ENCODE data around the gene C22orf15.
"Not testable (repeated sequence)": the region's sequence is repeated elsewhere in the genome, so short reads cannot be mapped to it uniquely, and the experiment has no call there.

The C22orf15 gene, protein sequence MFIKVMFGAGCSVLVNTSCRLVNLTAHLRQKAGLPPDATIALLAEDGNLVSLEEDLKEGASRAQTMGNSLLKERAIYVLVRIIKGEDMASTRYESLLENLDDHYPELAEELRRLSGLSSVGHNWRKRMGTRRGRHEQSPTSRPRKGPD

DNA sequence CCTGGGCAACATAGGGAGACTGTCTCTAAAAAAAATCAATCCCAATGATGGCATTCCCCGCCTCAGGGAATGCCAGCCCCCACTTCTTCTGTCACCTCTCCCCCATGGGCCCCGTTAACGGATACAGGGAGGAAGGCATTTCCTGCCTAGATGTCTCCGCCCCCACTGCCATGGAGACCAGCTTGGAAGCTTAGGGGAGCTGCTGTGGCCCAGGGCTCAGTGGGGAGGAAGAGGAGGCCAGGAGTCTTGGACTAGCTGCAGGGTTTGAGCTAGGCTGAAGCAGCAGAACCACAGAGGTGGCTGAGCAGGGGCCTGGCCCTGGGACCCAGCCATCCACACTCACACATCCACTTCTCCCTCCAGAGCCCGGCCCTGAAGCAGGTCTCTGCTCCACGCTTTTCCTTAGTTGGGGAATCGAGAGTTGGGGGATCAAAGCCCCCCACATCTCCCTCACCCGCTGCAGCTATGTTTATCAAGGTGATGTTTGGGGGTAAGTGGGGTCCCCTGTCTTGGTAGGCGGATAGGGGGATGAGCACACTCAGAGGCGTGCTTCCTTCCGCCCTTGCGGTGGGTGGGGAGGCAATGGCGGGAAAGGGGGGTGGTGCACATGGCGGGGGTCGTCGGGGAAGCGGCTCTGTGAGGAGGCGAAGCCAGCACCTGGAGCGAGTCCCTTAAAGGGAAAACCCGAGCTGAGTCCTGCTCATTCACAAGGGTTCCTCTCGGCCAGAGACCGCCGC is at the start of gene C22orf15:
Gene C22orf15 (plus strand): TSS at position 149 of the 737 bp plus-strand sequence. CDS start 317 bp downstream, at position 466.
- in situ Hi-C loops (cut with MboI; ENCODE audit: low sequenced_read_pairs): no loop called here

DNA sequence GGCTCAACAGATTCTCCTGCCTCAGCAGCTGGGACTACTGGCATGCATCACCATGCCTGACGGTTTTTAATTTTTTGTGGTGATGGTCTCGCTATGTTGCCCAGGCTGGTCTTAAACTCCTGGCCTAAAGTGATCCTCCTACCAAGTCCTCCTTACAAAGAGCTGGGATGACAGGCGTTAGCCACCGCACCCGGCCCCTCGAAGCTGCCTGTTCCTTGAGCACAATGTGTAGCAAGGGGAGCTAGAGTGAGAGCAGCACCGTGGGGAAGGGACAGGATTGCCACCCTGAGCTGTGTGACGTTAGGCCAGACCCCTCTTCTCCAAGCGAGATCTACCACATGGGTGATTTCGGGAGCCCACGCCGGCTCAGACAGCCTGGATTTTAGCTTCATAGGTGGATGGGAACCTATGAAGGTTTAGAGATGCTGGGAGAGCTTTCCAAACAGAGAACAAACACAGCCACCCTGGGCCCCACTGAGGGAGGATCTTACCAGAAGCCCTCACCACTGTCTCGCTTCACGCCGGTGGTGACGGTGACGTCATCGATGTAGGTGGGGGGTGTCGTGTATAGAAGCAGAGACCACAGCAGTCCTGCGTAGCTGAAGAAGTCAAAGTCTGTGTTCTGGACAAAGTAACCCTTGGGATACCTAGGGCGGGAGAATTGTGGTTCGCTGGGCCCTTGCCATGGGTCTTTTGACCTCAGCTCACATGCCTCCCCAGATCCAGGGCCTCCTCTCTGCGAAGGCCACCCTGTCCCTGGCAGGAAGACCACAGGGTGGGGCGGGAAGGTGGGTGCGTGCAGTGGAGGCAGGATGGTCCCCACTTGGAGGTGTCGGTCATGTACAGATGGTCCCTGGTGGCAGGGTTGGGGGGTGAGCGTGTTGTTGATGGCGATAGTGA is 48.8 kb upstream of the C22orf15 start:
- in situ Hi-C loops (cut with MboI; ENCODE audit: low sequenced_read_pairs): no loop called here

DNA sequence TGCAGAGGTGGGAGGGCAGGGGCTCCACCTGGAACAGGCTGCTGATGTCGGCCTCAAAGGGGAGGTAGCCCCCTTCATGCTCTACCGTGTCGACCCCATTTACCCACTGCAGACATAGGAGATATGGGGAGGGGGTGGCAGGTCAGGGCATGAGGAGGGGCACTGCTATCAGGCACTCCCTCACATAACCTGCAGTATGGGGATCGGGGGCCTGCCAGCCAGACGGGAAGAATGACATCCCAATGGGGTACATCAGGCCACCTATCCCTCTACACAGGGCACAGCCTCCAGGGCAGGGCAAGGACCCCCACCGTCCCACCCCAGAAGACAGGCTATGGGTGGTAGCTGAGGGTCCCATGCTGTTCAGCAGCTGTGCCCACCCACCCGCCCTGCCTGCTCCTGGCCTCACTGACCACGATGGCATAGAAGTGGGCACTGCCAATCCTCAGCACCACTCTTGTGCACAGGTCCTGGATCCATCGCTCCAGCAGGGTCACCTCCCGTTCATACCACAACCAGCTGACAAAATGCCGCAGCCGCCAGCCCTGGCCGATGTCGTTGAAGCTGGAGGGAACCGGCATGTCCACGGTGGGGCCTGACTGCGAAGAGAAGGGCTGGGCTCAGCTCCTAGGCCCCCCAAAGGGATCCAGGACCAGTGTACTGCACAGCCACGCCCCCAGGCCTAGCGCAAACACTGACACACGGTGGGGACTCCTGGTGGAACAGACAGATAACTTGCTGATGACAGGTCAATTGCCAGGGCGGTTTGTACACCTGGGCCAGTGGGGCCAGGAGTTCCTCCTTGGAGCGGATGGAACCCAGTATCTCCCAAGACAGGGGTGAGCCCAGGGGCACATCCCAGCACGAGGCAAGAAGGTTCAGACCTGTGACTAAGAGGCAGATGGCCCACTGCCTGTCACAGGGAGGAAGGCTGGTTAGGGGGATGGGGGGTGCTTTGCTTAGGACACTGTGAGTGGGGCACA is 47.9 kb upstream of the C22orf15 start:
- in situ Hi-C loops (cut with MboI; ENCODE audit: low sequenced_read_pairs): no loop called here

DNA sequence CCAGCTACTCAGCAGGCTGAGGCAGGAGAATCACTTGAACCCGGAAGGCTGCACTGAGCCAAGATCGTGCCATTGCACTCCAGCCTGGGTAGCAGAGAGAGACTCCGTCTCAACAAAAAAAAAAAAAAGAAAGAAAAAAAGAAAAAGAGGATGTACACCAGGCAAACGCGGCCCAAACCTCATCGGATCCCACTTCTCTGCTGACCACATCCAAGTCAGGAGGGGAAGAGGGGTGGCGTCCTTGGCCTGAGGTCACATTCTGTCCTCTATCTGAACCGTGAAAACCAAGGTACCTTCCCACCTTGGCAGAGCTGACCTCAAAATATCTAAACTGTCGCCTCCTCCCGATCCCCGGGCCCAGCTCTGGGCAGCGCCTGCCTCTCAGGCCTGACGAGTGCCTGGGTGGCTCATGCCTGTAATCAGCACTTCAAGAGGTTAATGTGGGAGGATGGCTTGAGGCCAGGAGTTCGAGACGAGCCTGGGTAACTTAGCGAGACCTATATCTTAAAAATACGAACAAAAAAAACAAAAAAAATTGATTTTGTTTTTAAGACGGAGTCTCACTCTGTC is 46.9 kb upstream of the C22orf15 start:
- in situ Hi-C loops (cut with MboI; ENCODE audit: low sequenced_read_pairs): no loop called here

DNA sequence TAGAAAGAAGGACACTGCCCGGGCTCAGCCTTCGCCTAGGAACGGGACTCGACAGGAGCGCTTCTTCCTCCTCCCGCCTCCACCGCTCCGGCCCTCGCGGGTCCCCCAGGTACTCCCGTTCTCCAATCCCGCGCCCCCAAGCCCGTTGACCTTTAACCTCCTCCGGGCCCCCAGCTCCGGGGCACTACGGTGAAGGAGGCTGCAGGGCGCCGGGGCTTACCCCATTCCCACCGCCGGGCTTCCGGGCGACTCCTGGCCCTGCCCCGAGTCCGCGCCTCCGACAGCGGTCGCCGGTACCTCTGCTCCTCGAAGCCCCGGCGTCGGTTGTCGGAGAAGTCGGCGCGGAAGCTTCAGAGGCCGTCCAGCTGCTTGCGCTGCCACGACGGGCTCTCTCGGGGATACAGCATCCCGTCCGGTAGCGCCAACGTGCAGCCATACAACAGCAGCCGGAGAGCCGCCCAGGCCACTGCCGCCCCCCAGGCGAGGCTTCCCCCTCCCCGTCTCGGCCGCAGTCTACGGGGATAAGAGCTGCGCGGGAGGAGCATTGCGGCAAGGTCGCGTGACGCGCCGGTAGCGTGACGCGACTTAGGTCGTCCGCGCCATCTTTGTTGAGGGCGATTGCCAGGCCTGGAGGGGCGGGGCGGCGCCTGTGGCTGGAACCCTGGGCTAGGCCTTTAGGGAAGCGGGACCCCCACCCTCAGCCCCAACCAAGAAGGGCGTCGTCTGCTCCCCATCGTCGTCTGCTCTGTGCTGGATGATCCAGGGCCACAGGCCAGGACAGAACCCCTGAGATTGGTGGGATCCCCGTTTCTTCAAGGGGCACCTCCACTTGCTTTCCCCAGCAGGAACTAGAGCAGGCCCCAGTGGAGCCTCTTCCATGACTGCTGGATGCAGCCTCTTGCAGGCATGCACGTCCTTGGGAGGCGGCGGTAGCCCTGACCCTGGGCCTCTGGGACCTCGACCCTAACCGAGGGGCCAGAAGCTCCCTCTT is 45.7 kb upstream of the C22orf15 start:
- in situ Hi-C loops (cut with MboI; ENCODE audit: low sequenced_read_pairs): no loop called here

DNA sequence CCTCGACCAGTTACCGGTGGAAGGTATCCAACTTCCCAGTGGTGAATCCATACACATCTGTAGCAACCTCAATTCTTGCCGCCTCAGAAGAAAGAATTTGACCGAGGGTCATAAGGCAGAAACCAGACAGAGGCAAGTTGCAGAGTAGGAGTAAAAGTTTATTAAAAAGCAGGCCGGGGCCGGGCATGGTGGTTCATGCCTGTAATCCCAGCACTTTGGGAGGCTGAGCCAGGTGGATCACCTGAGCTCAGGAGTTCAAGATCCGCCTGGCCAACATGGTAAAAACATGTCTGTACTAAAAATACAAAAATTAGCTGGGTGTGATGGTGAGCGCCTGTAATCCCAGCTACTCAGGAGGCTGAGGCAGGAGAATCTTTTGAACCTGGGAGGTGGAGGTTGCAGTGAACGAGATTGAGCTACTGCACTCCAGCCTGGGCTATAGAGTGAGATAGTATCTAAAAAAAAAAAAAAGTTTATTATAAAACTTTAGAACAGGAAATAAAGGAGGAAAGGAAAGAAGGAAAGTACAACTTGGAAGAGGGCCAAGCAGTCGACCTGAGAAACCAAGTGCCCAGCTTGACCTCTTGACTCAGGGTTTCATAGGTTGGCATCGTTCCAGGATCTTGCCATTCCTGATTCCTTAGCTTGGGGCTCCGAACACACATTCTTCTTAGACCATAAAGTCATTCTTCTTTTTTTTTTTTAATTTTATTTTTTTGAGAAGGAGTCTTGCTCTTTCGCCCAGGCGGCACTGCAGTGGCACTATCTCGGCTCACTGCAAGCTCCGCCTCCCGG is 44.2 kb upstream of the C22orf15 start:
- in situ Hi-C loops (cut with MboI; ENCODE audit: low sequenced_read_pairs): no loop called here

DNA sequence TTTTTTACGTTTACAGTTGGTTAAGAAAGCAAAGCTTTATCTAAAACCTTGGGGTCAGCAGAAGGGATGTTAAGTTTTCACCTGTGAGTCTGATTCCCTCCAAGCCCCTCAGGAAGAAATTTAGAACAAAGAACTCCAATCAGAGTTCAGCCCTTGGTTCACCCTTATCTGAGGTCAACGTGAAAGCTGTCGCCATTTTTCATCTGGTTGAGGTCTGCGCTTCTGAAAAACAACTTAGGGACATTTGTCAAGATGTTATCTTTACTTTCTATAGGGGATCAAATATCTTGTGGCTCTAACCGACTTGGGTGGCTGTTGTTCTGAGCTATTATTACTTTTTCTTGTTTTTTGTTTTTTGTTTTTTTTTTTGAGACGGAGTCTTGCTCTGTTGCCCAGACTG is 41.9 kb upstream of the C22orf15 start:
- in situ Hi-C loops (cut with MboI; ENCODE audit: low sequenced_read_pairs): no loop called here

DNA sequence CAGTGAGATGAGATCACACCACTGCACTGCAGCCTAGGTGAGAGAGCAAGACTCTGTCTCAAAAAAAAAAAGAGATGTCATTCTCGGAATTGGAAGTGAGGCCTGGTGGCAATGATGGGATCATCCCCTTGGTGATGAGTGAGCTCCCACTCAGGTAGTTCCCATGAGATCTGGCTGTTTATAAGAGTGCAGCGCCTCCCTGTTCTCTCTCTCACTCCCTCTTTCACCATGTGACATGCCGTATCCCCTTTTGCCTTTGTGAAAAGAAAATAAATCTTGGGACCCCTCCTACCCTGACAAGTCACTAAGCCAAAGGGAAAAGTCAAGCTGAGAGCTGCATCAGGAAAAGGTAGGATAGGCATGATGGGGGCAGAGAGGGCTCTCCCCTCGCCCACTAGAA is 40.6 kb upstream of the C22orf15 start:
- in situ Hi-C loops (cut with MboI; ENCODE audit: low sequenced_read_pairs): no loop called here

DNA sequence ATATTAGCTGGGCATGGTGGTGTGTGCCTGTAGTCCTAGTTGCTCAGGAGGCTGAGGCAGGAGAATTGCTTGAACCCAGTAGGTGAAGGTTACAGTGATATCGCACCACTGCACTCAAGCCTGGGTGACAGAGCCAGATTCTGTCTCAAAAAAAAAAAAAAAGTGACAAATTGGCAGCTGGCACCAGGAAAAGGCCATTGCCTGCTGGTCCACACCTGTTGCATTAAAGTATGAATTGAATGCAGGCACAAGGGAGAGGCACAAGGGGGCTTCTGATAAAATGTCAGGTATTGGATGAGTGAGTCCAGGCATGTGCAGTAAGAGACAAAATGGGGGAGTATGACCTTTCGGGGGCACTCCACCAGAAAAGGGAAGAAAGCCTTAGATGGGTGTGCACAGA is 40.1 kb upstream of the C22orf15 start:
- in situ Hi-C loops (cut with MboI; ENCODE audit: low sequenced_read_pairs): no loop called here

DNA sequence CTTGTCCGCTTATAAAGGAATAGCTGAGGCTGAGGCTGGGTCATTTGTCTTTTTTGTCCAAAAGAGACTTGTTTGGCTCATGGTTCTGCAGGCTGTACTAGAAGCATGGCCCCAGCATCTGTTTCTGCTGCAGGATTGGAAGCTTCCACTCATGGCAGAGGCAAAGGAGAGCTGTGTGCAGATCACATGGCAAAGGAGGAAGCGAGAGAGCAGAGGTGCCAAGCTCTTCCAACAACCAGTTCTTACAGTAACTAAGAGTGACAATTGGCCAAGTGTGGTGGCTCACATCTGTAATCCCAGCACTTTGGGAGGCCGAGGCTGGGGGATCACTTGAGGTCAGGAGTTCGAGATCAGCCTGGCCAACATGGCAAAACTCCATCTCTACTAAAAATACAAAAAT is 34.7 kb upstream of the C22orf15 start:
- in situ Hi-C loops (cut with MboI; ENCODE audit: low sequenced_read_pairs): not testable (repeated sequence)

DNA sequence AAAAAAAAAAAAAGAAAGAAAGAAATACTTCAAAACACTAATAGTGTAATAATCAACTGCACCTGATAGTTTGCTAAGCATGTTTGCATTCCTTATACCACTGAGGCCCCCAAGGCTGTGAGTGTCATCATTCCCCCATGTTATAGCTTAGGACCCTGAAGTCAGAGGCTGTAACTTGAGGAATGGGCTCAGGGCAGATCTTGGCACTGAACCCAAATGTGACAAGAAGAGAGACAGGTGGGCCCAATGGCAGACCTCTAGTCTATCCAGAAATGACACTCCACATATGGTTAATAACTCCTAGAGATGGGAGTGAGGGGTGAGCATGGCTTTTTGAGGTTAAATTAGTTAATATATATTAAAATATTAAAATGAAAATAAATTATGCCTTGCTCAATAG is 25.1 kb upstream of the C22orf15 start:
- in situ Hi-C loops (cut with MboI; ENCODE audit: low sequenced_read_pairs): no loop called here

DNA sequence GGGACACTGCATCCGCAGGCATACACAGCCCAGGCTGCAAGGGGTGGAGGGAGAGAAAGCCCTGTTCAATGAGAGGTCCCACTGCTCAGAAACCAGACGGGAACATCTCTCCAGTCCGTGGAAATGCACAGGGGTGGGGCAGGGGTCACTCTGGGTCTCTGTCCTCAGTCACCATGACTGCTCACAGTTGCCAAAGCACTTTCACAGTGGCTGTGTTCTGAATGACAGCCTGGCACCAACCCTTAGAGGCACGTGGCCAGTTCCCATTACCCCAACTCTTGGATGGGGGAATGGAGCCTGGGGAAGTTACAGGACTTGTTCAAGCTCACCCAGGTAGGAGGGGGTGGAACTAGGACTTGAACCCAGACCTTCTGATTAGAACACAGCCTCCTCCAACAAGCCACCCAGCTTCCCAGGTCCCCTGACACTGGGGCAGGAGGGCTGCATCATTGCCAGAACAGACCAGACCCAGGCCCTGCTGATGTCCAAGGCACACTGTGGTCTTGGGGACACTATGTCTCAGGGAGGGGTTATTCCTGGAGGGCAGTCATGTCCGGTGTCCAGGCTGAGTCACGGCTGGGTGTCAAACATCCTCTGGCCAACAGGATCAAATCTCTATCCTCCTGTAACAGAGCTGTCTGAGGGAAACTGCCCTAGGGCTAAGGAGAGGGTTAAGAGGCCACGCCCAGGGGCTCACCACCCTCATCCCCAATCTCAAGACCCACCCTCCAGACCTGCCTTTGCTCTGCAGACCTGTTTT is 20.1 kb upstream of the C22orf15 start:
- in situ Hi-C loops (cut with MboI; ENCODE audit: low sequenced_read_pairs): no loop called here

DNA sequence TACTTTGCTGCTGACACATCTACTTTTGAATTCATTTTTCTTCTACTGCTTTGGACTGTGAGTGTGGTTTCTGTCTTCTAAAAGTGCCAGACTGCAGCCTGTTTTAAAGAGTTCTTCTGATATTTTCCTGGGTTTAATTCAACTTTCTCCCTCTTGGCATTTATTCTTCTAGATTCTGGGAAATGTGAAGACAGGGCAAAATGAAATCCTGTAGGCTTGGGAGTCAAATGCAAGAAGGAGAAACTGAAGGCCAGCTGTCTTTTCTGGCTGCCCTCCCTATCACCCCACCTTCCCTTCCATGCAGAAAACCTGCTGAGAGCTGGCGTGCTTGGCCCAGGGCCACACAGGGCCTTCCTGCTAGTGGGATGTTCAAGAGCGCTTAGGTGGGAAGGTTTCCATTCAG is 19.5 kb upstream of the C22orf15 start:
- in situ Hi-C loops (cut with MboI; ENCODE audit: low sequenced_read_pairs): no loop called here

DNA sequence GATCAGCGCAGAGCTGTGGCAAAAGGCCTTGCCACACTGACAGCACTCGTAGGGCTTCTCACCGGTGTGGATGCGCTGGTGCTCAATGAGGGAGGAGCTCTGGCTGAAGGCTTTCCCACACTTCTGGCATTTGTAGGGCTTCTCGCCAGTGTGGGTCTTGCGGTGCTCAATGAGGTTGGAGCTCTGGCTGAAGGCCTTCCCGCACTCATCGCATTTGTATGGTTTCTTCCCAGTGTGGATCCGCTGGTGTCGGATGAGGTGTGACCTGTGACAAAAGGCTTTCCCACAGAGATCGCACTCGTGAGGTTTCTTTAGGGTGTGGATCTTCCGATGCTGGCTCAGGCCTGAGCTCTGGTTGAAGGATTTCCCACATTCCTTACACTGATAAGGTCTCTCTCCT is 18.8 kb upstream of the C22orf15 start:
- in situ Hi-C loops (cut with MboI; ENCODE audit: low sequenced_read_pairs): no loop called here

DNA sequence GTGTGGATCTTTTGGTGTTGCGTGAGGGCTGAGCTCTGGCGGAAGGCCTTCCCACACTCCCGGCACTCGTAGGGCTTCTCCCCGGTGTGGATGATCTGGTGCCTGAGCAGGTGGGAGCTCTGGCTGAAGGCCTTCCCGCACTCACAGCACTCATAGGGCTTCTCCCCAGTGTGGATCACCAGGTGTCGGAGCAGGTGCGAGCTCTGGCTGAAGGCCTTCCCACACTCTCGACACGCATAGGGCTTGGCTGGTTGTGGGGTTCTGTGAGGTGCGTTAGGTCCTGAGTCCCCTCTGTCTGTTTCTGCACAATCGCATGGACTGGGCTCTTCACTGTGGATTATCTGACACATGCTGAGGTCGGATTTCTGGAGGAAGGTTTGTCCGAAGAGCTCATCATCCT is 18.3 kb upstream of the C22orf15 start:
- in situ Hi-C loops (cut with MboI; ENCODE audit: low sequenced_read_pairs): no loop called here

DNA sequence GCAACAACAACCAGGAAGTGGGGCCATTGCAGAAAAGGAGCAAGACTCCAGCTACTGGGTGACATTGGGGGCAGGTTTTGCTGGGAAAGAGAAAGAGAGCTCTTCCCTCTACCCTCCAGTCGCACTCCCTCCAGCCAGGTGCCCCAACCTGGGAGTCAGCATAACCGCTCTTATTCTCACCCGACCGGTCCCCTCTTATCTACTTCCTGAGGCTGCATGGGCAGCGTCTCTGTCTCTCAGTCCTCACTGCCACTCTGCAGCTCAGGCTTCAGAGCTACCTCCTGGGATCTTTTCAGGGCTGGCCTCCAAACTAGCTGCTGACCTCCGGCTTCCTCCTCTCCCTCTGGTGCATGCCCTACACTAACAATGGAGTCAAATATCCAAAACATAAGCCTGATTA is 17.0 kb upstream of the C22orf15 start:
- in situ Hi-C loops (cut with MboI; ENCODE audit: low sequenced_read_pairs): no loop called here

DNA sequence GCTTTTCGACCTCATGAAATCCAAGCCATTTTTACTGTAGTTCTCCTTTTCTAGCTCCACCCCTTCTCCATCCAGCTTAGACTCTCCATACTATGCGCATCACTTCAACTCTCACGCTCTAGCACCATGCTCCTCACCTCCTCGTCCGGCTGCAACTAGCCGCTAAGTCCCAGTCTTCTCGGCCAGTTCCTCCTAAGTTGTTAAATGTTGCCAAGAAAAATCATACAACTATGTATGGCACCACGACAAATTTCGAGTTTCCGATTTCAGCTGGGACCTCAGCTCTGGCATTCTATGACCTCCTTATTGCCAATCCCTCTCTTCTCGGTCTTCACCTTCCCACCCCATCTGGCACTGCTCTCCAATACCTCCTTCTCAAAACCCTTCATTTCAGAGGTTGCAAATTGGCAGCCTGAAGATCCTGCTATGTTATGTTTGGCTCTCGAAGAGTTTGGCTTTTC is 12.9 kb upstream of the C22orf15 start:
- in situ Hi-C loops (cut with MboI; ENCODE audit: low sequenced_read_pairs): no loop called here

DNA sequence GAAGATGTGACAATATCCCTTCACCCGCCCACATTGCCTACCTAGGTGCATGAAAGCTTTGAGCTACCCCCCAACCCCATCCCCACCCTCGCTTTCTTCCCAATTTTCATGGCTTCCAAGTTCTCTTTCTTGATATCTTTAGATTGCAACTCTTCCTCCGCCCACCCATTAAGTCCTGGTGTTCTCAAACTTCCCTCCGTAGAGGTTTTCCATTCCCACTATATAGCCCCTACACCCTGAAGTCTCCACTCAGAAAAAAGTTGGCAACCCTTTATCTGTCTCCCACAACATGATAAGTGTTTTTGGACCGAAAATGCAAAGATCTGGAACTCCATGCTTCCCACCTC is 12.4 kb upstream of the C22orf15 start:
- in situ Hi-C loops (cut with MboI; ENCODE audit: low sequenced_read_pairs): no loop called here

Data from HL-60/S4 (cell line).